Loucy (cell line): ENCODE measurements around the gene OTUB2.

Experiments used
- CTCF ChIP-seq: fragments of 200-600 bp; sonication (generic); conservative IDR thresholded peaks from 2 replicates; pipeline ENCODE4 v1.5.1; 2014; ENCODE audit warnings: mild to moderate bottlenecking, antibody characterized with exemption, low read length
- EZH2phosphoT487 ChIP-seq: fragments of 200-600 bp; IDR thresholded peaks from 2 replicates; pipeline ENCODE4 v1.6.1; 2018; ENCODE audit warnings: antibody characterized with exemption, mild to moderate bottlenecking, moderate library complexity, borderline replicate concordance

GRCh38 chr14:94079891-94080620, 53.9 kb downstream of the OTUB2 start:
- TF ChIP-seq CTCF (no peak), EZH2phosphoT487 (no peak)
